ENCODE data around the gene TMEM134. TPM values are rescaled to one million over a fixed set of nuclear protein-coding genes. Genes with fewer than 3 reads are reported as not detected.

TMEM134 gene
- total and polyA plus RNA-seq, 10 of the 15 experiments (the other 5 are each of a cell fraction or from before 2014, with no cell fraction given), result 1.6 to 93.8 (median 27.8) TPM

- TF ChIP-seq PBX3 (IDR thresholded peaks at IDR 0.05; ENCODE audit: insufficient replicate concordance, low read depth, low read length), result peak; percentile 74
- TF ChIP-seq STAT1 (conservative IDR thresholded peaks at IDR 0.05), result no peak
- no peak for TF ChIP-seq JUNB (IDR thresholded peaks at IDR 0.05)
- no peak for TF ChIP-seq EZH2 (IDR thresholded peaks at IDR 0.05; ENCODE audit: borderline replicate concordance, control insufficient read depth, low read depth, low read length)
- no peak for TF ChIP-seq RAD51 (IDR thresholded peaks at IDR 0.05)
- TF ChIP-seq TBL1XR1 (IDR thresholded peaks at IDR 0.05; ENCODE audit: low read depth, low read length), result no peak
- peak; percentile 90 for TF ChIP-seq ZNF687 (IDR thresholded peaks at IDR 0.05)
- no peak for TF ChIP-seq SMAD5 (IDR thresholded peaks at IDR 0.05; ENCODE audit: low read depth)
- no peak for TF ChIP-seq CEBPB (IDR thresholded peaks at IDR 0.05; ENCODE audit: borderline replicate concordance in 1 of 2, low read depth in 2 of 2, low read length in 2 of 2)
- TF ChIP-seq CBFB (IDR thresholded peaks at IDR 0.05; ENCODE audit: low read depth), result no peak
- TF ChIP-seq JUND (IDR thresholded peaks at IDR 0.05; ENCODE audit: low read depth, low read length), result no peak
- no peak for TF ChIP-seq ZBTB4 (CRISPR knock-in tag; IDR thresholded peaks at IDR 0.05)
- peak; percentile 94 for TF ChIP-seq NR2F1 (conservative IDR thresholded peaks at IDR 0.05)
- TF ChIP-seq SREBF2 (IDR thresholded peaks at IDR 0.05; ENCODE audit: low read length), result no peak
- TF ChIP-seq MYB (IDR thresholded peaks at IDR 0.05; ENCODE audit: borderline replicate concordance, low read depth, low read length), result no peak
- TF ChIP-seq FOS (IDR thresholded peaks at IDR 0.05; ENCODE audit: borderline replicate concordance, extremely low read depth, insufficient read length), result no peak
- TF ChIP-seq ZBTB40 (IDR thresholded peaks at IDR 0.05; ENCODE audit: borderline replicate concordance), result no peak
Measured at GRCh38 chr11:67420646-67421429, 48.2 kb downstream of the TMEM134 start (continued).

Measured in GM12878 (cell line).